ENCODE results near the gene TAC4. TPM values are rescaled to one million over a fixed set of nuclear protein-coding genes. Genes with fewer than 3 reads are reported as not detected.

The TAC4 gene
- total RNA-seq (not detected), polyA plus RNA-seq (not detected)
- long read RNA-seq, donor 1, partial matches to known transcripts, result 0 of 8 reads
- long read RNA-seq, donor 1, other reads (novel, unspliced or antisense), result 8 of 8 reads
- long read RNA-seq, donor 2, partial matches to known transcripts, result 0 of 7 reads
- long read RNA-seq, donor 2, other reads (novel, unspliced or antisense), result 7 of 7 reads

- ATAC-seq (ENCODE audit: low FRiP score) (no peak), DNase-seq (peak in 1 of 2 donors; percentile 28)
- intact Hi-C loops (cut with DNase I), result loop anchor here (5.0 kb wide), 2 partner anchors 61 to 141 kb away; partner anchors contain the start of genes KAT7 (in 1 of the 2) and SLC35B1 (in 1 of the 2)
- Histone ChIP-seq H3K36me3 (ENCODE audit: control insufficient read depth in 1 of 2, insufficient read depth in 2 of 2, low read length in 1 of 2) (no peaks in the 10 kb centered on the region), H3K4me1 (ENCODE audit: control insufficient read depth in 1 of 2, insufficient read depth in 2 of 2, low read length in 2 of 2) (peaks cover 0 to 2% of the 10 kb centered on the region in 2 donors), H3K27me3 (ENCODE audit: control insufficient read depth in 1 of 2, insufficient read depth in 2 of 2, low read length in 1 of 2) (no peaks in the 10 kb centered on the region), H3K4me3 (ENCODE audit: low read length in 2 of 2) (no peak within 1 kb of the TSS), H3K9me3 (ENCODE audit: control insufficient read depth, low read length) (no peaks in the 10 kb centered on the region), H3K27ac (ENCODE audit: low read depth in 1 of 2, low read length in 2 of 2) (no peak within 1 kb of the TSS)
Measured at GRCh38 chr17:49848019-49848473, at the start of gene TAC4. TAC4 (minus strand) TSS chr17:49848069; CDS start chr17:49848017, 52 bp downstream.

- no peaks in the 10 kb centered on the region for H3K4me1 ChIP-seq (ENCODE audit: control insufficient read depth in 1 of 2, insufficient read depth in 2 of 2, low read length in 2 of 2)
- no peaks in the 10 kb centered on the region for H3K36me3 ChIP-seq (ENCODE audit: control insufficient read depth in 1 of 2, insufficient read depth in 2 of 2, low read length in 1 of 2)
- H3K27ac ChIP-seq (ENCODE audit: low read depth in 1 of 2, low read length in 2 of 2), result no peak overlapping the region
- 86 to 93% methylated on average over 5 of the region's 5 CpGs for WGBS, 2 donors
- ATAC-seq (ENCODE audit: low FRiP score) (no peak), DNase-seq (no peak)
- no peaks in the 10 kb centered on the region for H3K9me3 ChIP-seq (ENCODE audit: control insufficient read depth, low read length)
- no peaks in the 10 kb centered on the region for H3K27me3 ChIP-seq (ENCODE audit: control insufficient read depth in 1 of 2, insufficient read depth in 2 of 2, low read length in 1 of 2)
- intact Hi-C loops (cut with DNase I), result no loop called here
- no peak overlapping the region for H3K4me3 ChIP-seq (ENCODE audit: low read length in 2 of 2)
Measured at GRCh38 chr17:49896860-49897259, 49.0 kb upstream of the TAC4 start.

DNA sequence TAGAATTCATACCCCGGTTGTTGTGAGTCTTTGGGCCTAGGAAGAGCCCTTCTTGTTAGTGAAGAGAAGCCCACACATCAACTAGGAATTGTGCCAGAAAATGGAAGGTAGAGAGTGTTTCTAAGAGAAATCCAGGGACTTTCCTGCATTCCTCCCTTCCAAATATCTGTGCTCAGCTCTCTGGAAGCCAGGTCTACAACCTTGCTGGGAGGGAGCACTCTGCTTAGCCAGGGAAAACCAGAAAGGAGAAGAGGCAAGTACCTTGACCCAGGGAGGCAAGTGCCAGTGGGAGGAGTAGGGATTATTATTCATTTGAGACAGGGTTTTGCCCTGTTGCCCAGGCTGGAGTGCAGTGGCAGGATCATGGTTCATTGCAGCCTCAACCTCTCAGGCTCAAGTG lies 48.4 kb upstream of the TAC4 start:
- Histone ChIP-seq H3K4me1 (ENCODE audit: control insufficient read depth in 1 of 2, insufficient read depth in 2 of 2, low read length in 2 of 2) (no peaks in the 10 kb centered on the region), H3K36me3 (ENCODE audit: control insufficient read depth in 1 of 2, insufficient read depth in 2 of 2, low read length in 1 of 2) (no peaks in the 10 kb centered on the region), H3K27me3 (ENCODE audit: control insufficient read depth in 1 of 2, insufficient read depth in 2 of 2, low read length in 1 of 2) (no peaks in the 10 kb centered on the region), H3K9me3 (ENCODE audit: control insufficient read depth, low read length) (no peaks in the 10 kb centered on the region), H3K4me3 (ENCODE audit: low read length in 2 of 2) (no peak overlapping the region), H3K27ac (ENCODE audit: low read depth in 1 of 2, low read length in 2 of 2) (no peak overlapping the region)
- no peak for DNase-seq
- 92 to 100% methylated on average over 1 of the region's 1 CpG for WGBS, 2 donors
- intact Hi-C loops (cut with DNase I), result no loop called here
- ATAC-seq (ENCODE audit: low FRiP score), result no peak

DNA sequence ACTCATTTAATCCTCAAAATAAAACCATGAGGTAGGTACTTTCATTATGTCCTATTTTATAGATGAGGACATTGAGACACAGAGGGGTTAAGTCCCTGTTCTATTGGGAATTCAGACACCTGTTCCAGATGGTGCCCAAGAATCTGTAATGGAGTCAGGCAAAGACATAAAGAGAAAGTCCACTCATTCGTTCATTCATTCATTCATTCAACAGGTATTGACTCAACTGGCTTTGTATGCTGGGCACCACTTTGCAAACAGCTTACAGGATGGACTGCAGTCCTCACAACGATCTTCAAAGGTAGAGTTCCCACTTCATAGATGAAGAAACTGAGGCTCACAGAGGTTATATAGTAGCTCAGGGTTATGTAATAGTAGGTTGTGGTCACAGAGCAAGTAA lies 47.9 kb upstream of the TAC4 start:
- Histone ChIP-seq H3K27ac (ENCODE audit: low read depth in 1 of 2, low read length in 2 of 2) (no peak overlapping the region), H3K4me3 (ENCODE audit: low read length in 2 of 2) (no peak overlapping the region), H3K9me3 (ENCODE audit: control insufficient read depth, low read length) (no peaks in the 10 kb centered on the region), H3K36me3 (ENCODE audit: control insufficient read depth in 1 of 2, insufficient read depth in 2 of 2, low read length in 1 of 2) (no peaks in the 10 kb centered on the region), H3K4me1 (ENCODE audit: control insufficient read depth in 1 of 2, insufficient read depth in 2 of 2, low read length in 2 of 2) (no peaks in the 10 kb centered on the region), H3K27me3 (ENCODE audit: control insufficient read depth in 1 of 2, insufficient read depth in 2 of 2, low read length in 1 of 2) (no peaks in the 10 kb centered on the region)
- intact Hi-C loops (cut with DNase I), result no loop called here
- no peak for DNase-seq
- 72 to 82% methylated on average over 2 of the region's 2 CpGs for WGBS, 2 donors
- ATAC-seq (ENCODE audit: low FRiP score), result no peak

DNA sequence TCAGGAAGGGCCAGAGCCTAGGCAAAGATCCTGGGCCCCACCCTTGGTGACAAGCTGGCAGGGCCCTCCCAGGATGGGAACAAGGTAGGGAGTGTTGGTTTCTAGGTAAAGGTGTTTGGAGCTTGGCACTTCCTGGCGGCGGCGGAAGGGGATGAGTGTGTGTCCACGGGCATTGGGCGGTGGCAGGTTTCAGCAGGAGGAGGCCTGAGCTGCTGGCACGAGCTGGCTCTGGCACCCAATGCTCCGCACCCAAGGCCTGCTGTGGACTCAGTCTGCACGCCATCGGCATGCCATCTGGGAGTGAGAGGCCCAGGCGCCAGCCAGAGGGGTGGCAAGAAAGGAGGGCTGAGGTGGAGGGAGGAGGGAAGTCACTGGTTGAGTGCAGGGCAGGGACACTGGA lies 46.9 kb upstream of the TAC4 start:
- no peaks in the 10 kb centered on the region for H3K9me3 ChIP-seq (ENCODE audit: control insufficient read depth, low read length)
- no peak for DNase-seq
- H3K4me1 ChIP-seq (ENCODE audit: control insufficient read depth in 1 of 2, insufficient read depth in 2 of 2, low read length in 2 of 2), result no peaks in the 10 kb centered on the region
- no peaks in the 10 kb centered on the region for H3K36me3 ChIP-seq (ENCODE audit: control insufficient read depth in 1 of 2, insufficient read depth in 2 of 2, low read length in 1 of 2)
- no peak for ATAC-seq (ENCODE audit: low FRiP score)
- 84 to 88% methylated on average over 10 of the region's 10 CpGs for WGBS, 2 donors
- H3K27ac ChIP-seq (ENCODE audit: low read depth in 1 of 2, low read length in 2 of 2), result no peak overlapping the region
- H3K4me3 ChIP-seq (ENCODE audit: low read length in 2 of 2), result no peak overlapping the region
- H3K27me3 ChIP-seq (ENCODE audit: control insufficient read depth in 1 of 2, insufficient read depth in 2 of 2, low read length in 1 of 2), result no peaks in the 10 kb centered on the region
- intact Hi-C loops (cut with DNase I), result no loop called here

DNA sequence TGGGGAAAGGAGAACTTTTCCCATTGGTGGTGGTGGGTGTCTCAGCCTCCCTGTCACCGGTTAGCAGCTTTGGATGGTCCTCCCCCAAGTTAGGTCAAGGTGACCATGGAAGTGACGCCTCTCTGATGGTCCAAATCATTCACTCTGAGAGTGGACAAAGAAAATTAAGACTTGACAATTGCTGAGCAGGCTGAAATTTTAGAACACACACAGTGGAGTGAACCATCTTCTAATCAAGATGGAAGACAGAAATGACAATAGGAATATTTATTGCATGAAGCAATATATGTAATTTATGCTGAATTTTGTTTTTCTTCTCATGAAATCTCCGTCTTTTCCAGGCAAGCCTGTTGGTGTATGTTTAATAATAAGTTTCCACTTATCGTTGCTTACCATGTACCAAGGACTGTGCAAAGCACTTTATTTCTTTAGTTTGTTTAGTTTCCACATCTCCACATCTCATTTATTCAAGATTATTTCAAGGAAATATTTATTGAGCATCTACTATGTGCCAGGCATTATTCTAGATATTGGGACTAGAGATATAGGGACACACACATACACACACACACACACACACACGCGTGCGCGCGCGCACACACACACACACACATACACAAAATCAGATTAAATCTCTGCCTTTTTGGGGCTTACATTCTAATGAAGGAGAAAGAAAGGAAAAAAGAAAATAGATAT lies 44.0 kb upstream of the TAC4 start:
- H3K9me3 ChIP-seq (ENCODE audit: control insufficient read depth, low read length), result no peaks in the 10 kb centered on the region
- 80 to 83% methylated on average over 10 of the region's 10 CpGs for WGBS, 2 donors
- no peak overlapping the region for H3K4me3 ChIP-seq (ENCODE audit: low read length in 2 of 2)
- H3K4me1 ChIP-seq (ENCODE audit: control insufficient read depth in 1 of 2, insufficient read depth in 2 of 2, low read length in 2 of 2), result no peaks in the 10 kb centered on the region
- DNase-seq (no peak), ATAC-seq (ENCODE audit: low FRiP score) (no peak)
- no peak overlapping the region for H3K27ac ChIP-seq (ENCODE audit: low read depth in 1 of 2, low read length in 2 of 2)
- no peaks in the 10 kb centered on the region for H3K36me3 ChIP-seq (ENCODE audit: control insufficient read depth in 1 of 2, insufficient read depth in 2 of 2, low read length in 1 of 2)
- H3K27me3 ChIP-seq (ENCODE audit: control insufficient read depth in 1 of 2, insufficient read depth in 2 of 2, low read length in 1 of 2), result no peaks in the 10 kb centered on the region
- intact Hi-C loops (cut with DNase I), result no loop called here

- Histone ChIP-seq H3K9me3 (ENCODE audit: control insufficient read depth, low read length) (no peaks in the 10 kb centered on the region), H3K4me1 (ENCODE audit: control insufficient read depth in 1 of 2, insufficient read depth in 2 of 2, low read length in 2 of 2) (no peaks in the 10 kb centered on the region), H3K27me3 (ENCODE audit: control insufficient read depth in 1 of 2, insufficient read depth in 2 of 2, low read length in 1 of 2) (no peaks in the 10 kb centered on the region), H3K4me3 (ENCODE audit: low read length in 2 of 2) (no peak overlapping the region), H3K36me3 (ENCODE audit: control insufficient read depth in 1 of 2, insufficient read depth in 2 of 2, low read length in 1 of 2) (no peaks in the 10 kb centered on the region), H3K27ac (ENCODE audit: low read depth in 1 of 2, low read length in 2 of 2) (no peak overlapping the region)
- WGBS, 2 donors, result 85 to 90% methylated on average over 5 of the region's 5 CpGs
- DNase-seq (no peak), ATAC-seq (ENCODE audit: low FRiP score) (no peak)
- intact Hi-C loops (cut with DNase I), result no loop called here
Measured at GRCh38 chr17:49891271-49891670, 43.4 kb upstream of the TAC4 start.

DNA sequence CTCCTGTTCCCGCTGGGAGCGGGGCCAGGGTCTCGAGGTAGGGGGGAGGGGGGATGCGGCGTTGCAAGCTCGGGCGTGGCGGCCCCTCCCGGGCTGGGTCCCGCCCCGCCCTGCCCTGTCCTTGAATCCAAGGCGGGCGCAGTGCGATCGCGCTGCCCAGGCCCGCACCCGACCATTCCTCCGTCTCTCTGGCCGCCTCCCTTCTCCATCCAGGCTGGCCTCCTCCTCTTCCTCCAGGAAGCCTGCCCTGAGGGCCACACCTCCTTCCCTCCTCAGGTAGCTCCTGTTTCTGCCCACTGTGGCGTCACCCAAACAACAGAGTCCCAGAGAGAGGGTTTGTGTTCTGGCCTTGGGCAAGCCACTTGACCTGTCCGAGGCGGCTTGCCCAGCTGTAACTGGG lies 43.0 kb upstream of the TAC4 start:
- WGBS, 2 donors, result 54 to 63% methylated on average over 20 to 23 of the region's 23 CpGs
- intact Hi-C loops (cut with DNase I), result no loop called here
- Histone ChIP-seq H3K27ac (ENCODE audit: low read depth in 1 of 2, low read length in 2 of 2) (no peak overlapping the region), H3K4me1 (ENCODE audit: control insufficient read depth in 1 of 2, insufficient read depth in 2 of 2, low read length in 2 of 2) (no peaks in the 10 kb centered on the region), H3K36me3 (ENCODE audit: control insufficient read depth in 1 of 2, insufficient read depth in 2 of 2, low read length in 1 of 2) (no peaks in the 10 kb centered on the region), H3K27me3 (ENCODE audit: control insufficient read depth in 1 of 2, insufficient read depth in 2 of 2, low read length in 1 of 2) (no peaks in the 10 kb centered on the region), H3K4me3 (ENCODE audit: low read length in 2 of 2) (no peak overlapping the region), H3K9me3 (ENCODE audit: control insufficient read depth, low read length) (no peaks in the 10 kb centered on the region)
- ATAC-seq (ENCODE audit: low FRiP score) (no peak), DNase-seq (no peak)

Measured in aorta (tissue), 5 donors.